Stimulated activated CD4-positive, alpha-beta T cell treated with anti-CD3 and anti-CD28 coated beads, Interleukin-15, amount 100 ng/mL, for 48 hours (primary cell): ENCODE results near the gene RFC2.
"Not testable (repeated sequence)": the region's sequence is repeated elsewhere in the genome, so short reads cannot be mapped to it uniquely, and the experiment has no call there.

Experiments used
- DNase-seq, 2 donors: peaks; one replicate each; pipeline ENCODE4 v3.0.0-alpha.2; 2020; ENCODE audit warnings: low read depth in 2 of 2

Gene RFC2

GRCh38 chr7:74248156-74248555, 6.0 kb downstream of the RFC2 start:
- DNase-seq: no peak

GRCh38 chr7:74246497-74246896, 7.7 kb downstream of the RFC2 start:
- DNase-seq: no peak

- no peak for DNase-seq
Observed at GRCh38 chr7:74242122-74242443, 12.1 kb downstream of the RFC2 start.

GRCh38 chr7:74240482-74240881, 13.7 kb downstream of the RFC2 start:
- no peak for DNase-seq

- no peak for DNase-seq
Observed at GRCh38 chr7:74236284-74236683, 17.9 kb downstream of the RFC2 start.

GRCh38 chr7:74235518-74236268, 18.5 kb downstream of the RFC2 start:
- DNase-seq: no peak

- no peak for DNase-seq
Observed at GRCh38 chr7:74233655-74234285, 20.4 kb downstream of the RFC2 start.

- DNase-seq: no peak
Observed at GRCh38 chr7:74231232-74231590, 23.0 kb downstream of the RFC2 start.

- no peak for DNase-seq
Observed at GRCh38 chr7:74230446-74231231, 23.6 kb downstream of the RFC2 start.

- DNase-seq: no peak
Observed at GRCh38 chr7:74228951-74229900, 25.0 kb downstream of the RFC2 start.

- no peak for DNase-seq
Observed at GRCh38 chr7:74226633-74227032, 27.6 kb downstream of the RFC2 start.

- no peak for DNase-seq
Observed at GRCh38 chr7:74225400-74225799, 28.8 kb downstream of the RFC2 start.

GRCh38 chr7:74224907-74225306, 29.3 kb downstream of the RFC2 start:
- DNase-seq: not testable (repeated sequence)

GRCh38 chr7:74224511-74224832, 29.7 kb downstream of the RFC2 start:
- DNase-seq: no peak

- DNase-seq: no peak
Observed at GRCh38 chr7:74223711-74224510, 30.3 kb downstream of the RFC2 start.

- no peak for DNase-seq
Observed at GRCh38 chr7:74222851-74223710, 31.1 kb downstream of the RFC2 start.

- no peak for DNase-seq
Observed at GRCh38 chr7:74221713-74222112, 32.5 kb downstream of the RFC2 start.

GRCh38 chr7:74220229-74220628, 34.0 kb downstream of the RFC2 start:
- no peak for DNase-seq

- no peak for DNase-seq
Observed at GRCh38 chr7:74219416-74219815, 34.8 kb downstream of the RFC2 start.

GRCh38 chr7:74218343-74218698, 35.9 kb downstream of the RFC2 start:
- no peak for DNase-seq
